H9 (cell line): ENCODE measurements around the gene VOPP1. TPM values are rescaled to one million over a fixed set of nuclear protein-coding genes. Genes with fewer than 3 reads are reported as not detected.

Experiments
- DNase-seq: peaks from one replicate; pipeline ENCODE4 v3.0.0-alpha.2; 2017
- H2AFZ ChIP-seq: one replicate; pipeline ENCODE4 v1.6.1; 2013; ENCODE audit warnings: mild to moderate bottlenecking, low read length, control low read depth, moderate library complexity
- H2AK5ac ChIP-seq: 2 replicates; pipeline ENCODE4 v1.6.1; 2013; ENCODE audit warnings: low read length, control low read depth, mixed read lengths; ENCODE audit not compliant: insufficient read length
- H2BK120ac ChIP-seq: one replicate; pipeline ENCODE4 v1.6.1; 2013; ENCODE audit warnings: low read depth, mild to moderate bottlenecking, low read length, control low read depth, inconsistent platforms; ENCODE audit not compliant: poor library complexity, severe bottlenecking
- H2BK12ac ChIP-seq: 2 replicates; pipeline ENCODE4 v1.6.1; 2013; ENCODE audit warnings: low read length, control low read depth, mixed read lengths, low read depth; ENCODE audit not compliant: insufficient read length
- H2BK15ac ChIP-seq: 2 replicates; pipeline ENCODE4 v1.6.1; 2013; ENCODE audit warnings: low read depth, low read length, control low read depth
- H2BK20ac ChIP-seq: one replicate; pipeline ENCODE4 v1.6.1; 2013; ENCODE audit warnings: low read depth, mild to moderate bottlenecking, low read length, control low read depth, inconsistent platforms; ENCODE audit not compliant: poor library complexity, severe bottlenecking
- H2BK5ac ChIP-seq: 2 replicates; pipeline ENCODE4 v1.6.1; 2013; ENCODE audit warnings: low read length, control low read depth, mixed read lengths; ENCODE audit not compliant: insufficient read length
- H3K14ac ChIP-seq: 2 replicates; pipeline ENCODE4 v1.6.1; 2013; ENCODE audit warnings: low read length, control low read depth; ENCODE audit not compliant: insufficient read depth
- H3K18ac ChIP-seq: 2 replicates; pipeline ENCODE4 v1.6.1; 2013; ENCODE audit warnings: low read depth, mild to moderate bottlenecking, mixed read lengths, low read length, control low read depth; ENCODE audit not compliant: insufficient read length
- H3K23ac ChIP-seq: 2 replicates; pipeline ENCODE4 v1.6.1; 2013; ENCODE audit warnings: low read length, control low read depth, mixed read lengths, low read depth; ENCODE audit not compliant: insufficient read length
- H3K23me2 ChIP-seq: 2 replicates; pipeline ENCODE4 v1.6.1; 2013; ENCODE audit warnings: low read depth, mild to moderate bottlenecking, mixed read lengths, low read length, control low read depth; ENCODE audit not compliant: insufficient read length, poor library complexity, severe bottlenecking
- H3K27ac ChIP-seq: 2 replicates; pipeline ENCODE4 v1.5.1; 2013; ENCODE audit warnings: low read length, control low read depth, mixed read lengths, low read depth; ENCODE audit not compliant: insufficient read length
- H3K27me3 ChIP-seq: 2 replicates; pipeline ENCODE4 v1.6.1; 2013; ENCODE audit warnings: low read length, control low read depth, inconsistent platforms; ENCODE audit not compliant: insufficient read depth
- H3K4ac ChIP-seq: 2 replicates; pipeline ENCODE4 v1.6.1; 2013; ENCODE audit warnings: low read depth, mild to moderate bottlenecking, control low read depth, inconsistent platforms, low read length, moderate library complexity
- H3K4me1 ChIP-seq: 2 replicates; pipeline ENCODE4 v1.6.1; 2013; ENCODE audit warnings: low read length, control low read depth, inconsistent platforms; ENCODE audit not compliant: insufficient read depth
- H3K4me2 ChIP-seq: 2 replicates; pipeline ENCODE4 v1.6.1; 2013; ENCODE audit warnings: low read length, control low read depth, mixed read lengths; ENCODE audit not compliant: insufficient read length, insufficient read depth
- H3K56ac ChIP-seq: 2 replicates; pipeline ENCODE4 v1.6.1; 2013; ENCODE audit warnings: low read depth, mild to moderate bottlenecking, mixed read lengths, low read length, control low read depth; ENCODE audit not compliant: insufficient read length
- H3K79me1 ChIP-seq: 2 replicates; pipeline ENCODE4 v1.6.1; 2013; ENCODE audit warnings: low read depth, mild to moderate bottlenecking, moderate library complexity, low read length, control low read depth, inconsistent platforms; ENCODE audit not compliant: insufficient read depth, poor library complexity, severe bottlenecking
- H3K79me2 ChIP-seq: 2 replicates; pipeline ENCODE4 v1.6.1; 2013; ENCODE audit warnings: low read length, control low read depth, inconsistent platforms; ENCODE audit not compliant: insufficient read depth
- H3K9ac ChIP-seq: 2 replicates; pipeline ENCODE4 v1.6.1; 2013; ENCODE audit warnings: low read length, control low read depth, mixed read lengths; ENCODE audit not compliant: insufficient read length; ENCODE audit errors: extremely low read depth
- H3K9me3 ChIP-seq: one replicate; pipeline ENCODE4 v1.6.1; 2013; ENCODE audit warnings: low read depth, low read length, inconsistent platforms; ENCODE audit not compliant: control insufficient read depth
- H3T11ph ChIP-seq: one replicate; pipeline ENCODE4 v1.6.1; 2013; ENCODE audit warnings: mild to moderate bottlenecking, low read length, control low read depth, inconsistent platforms
- H4K20me1 ChIP-seq: one replicate; pipeline ENCODE4 v1.6.1; 2013; ENCODE audit not compliant: control insufficient read depth, insufficient read length, insufficient read depth
- H4K5ac ChIP-seq: 2 replicates; pipeline ENCODE4 v1.6.1; 2013; ENCODE audit warnings: low read depth, mild to moderate bottlenecking, mixed read lengths, low read length, control low read depth; ENCODE audit not compliant: insufficient read length
- H4K8ac ChIP-seq: replicated peaks from 2 replicates; pipeline ENCODE4 v1.6.1; 2013; ENCODE audit warnings: low read length, control low read depth, mixed read lengths, low read depth; ENCODE audit not compliant: insufficient read length
- H4K91ac ChIP-seq: 2 replicates; pipeline ENCODE4 v1.6.1; 2013; ENCODE audit warnings: low read depth, mild to moderate bottlenecking, moderate library complexity, mixed read lengths, low read length, control low read depth; ENCODE audit not compliant: insufficient read length
- H3K27ac Mint-ChIP-seq, 3 experiments: 2 replicates in 2 of 3; 3 replicates in 1 of 3; pipeline ENCODE4 v1.8.0; 2020 to 2021; ENCODE audit warnings: mixed read lengths in 3 of 3, mild to moderate bottlenecking in 1 of 3, moderate library complexity in 1 of 3
- H3K27me3 Mint-ChIP-seq: 2 replicates; pipeline ENCODE4 v1.8.0; 2021; ENCODE audit warnings: low read depth, mild to moderate bottlenecking, moderate library complexity, mixed read lengths
- H3K36me3 Mint-ChIP-seq, 3 experiments: 2 replicates in 2 of 3; 3 replicates in 1 of 3; pipeline ENCODE4 v1.8.0; 2020 to 2021; ENCODE audit warnings: low read depth in 3 of 3, mixed read lengths in 3 of 3; ENCODE audit not compliant: insufficient read depth in 1 of 3
- H3K4me1 Mint-ChIP-seq, 2 experiments: 2 replicates each; pipeline ENCODE4 v1.8.0; 2020; ENCODE audit warnings: mixed read lengths in 2 of 2
- H3K4me3 Mint-ChIP-seq, 2 experiments: 2 replicates in 1 of 2; 3 replicates in 1 of 2; pipeline ENCODE4 v1.8.0; 2020 to 2021; ENCODE audit warnings: mild to moderate bottlenecking in 2 of 2, mixed read lengths in 2 of 2, moderate library complexity in 1 of 2
- H3K9me3 Mint-ChIP-seq, 2 experiments: 2 replicates in 1 of 2; 3 replicates in 1 of 2; pipeline ENCODE4 v1.8.0; 2020; ENCODE audit warnings: mild to moderate bottlenecking in 2 of 2, mixed read lengths in 2 of 2, moderate library complexity in 1 of 2
- CTCF ChIP-seq: fragments of 200-600 bp; sonication (generic); conservative IDR thresholded peaks from 3 replicates; pipeline ENCODE4 v1.8.0; 2021; ENCODE audit warnings: antibody characterized with exemption, mild to moderate bottlenecking
- WGBS: extraction: QIAGEN DNeasy Blood & Tissue Kit; methylation state at CpG from one replicate; pipeline ENCODE4 v1.1.7; 2013; ENCODE audit warnings: missing lambda C conversion rate, low lambda C conversion rate, mixed read lengths; ENCODE audit not compliant: insufficient read length; ENCODE audit errors: extremely low coverage; 5-methylcytosine and 5-hydroxymethylcytosine counted together
- total RNA-seq: library from RNA; stranded (reverse); gene quantifications from 2 replicates; pipeline ENCODE4 v1.2.1, GENCODE V29; 2021

VOPP1 gene
- total RNA-seq, 1 experiment from 2014 or later = 55.7 TPM

DNA sequence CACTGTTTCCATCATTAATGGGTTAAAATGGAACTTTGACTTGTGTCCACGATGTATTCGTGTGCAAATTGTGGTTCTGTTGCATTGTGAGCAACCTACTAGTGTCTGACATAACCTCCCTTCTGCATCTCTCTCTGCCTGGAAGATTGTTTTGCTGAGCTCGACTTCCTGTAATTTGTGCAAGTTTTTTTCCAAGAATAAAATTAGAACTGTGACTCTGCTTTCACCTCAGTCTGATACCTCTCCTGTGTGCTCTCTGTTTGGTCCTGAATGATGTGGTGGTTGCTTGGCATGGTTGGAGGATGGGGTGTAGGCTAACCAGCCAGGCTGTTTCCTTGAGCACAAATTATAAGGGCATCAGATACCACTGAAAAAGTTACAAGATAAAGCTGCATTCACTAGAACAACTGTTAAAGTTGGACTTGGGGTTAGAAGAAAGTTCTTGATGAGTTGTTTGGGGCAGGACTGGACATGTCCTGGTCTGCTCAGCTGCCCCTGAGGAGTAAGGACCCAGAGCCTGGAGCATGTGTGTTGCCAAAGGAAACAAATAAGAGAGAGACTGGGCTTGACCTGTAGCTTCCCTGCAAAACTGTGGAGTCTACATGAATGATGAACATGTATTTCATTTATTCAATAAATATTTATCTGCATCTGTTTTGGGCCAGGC, 1.9 kb upstream of the VOPP1 start:
- no peak overlapping the region for H3T11ph ChIP-seq
- peaks cover 7% of the 10 kb centered on the region; the same call in 1 of the 2 replicates for H3K4me1 ChIP-seq
- DNase-seq = no peak
- H3K79me2 ChIP-seq = peaks cover 2% of the 10 kb centered on the region; the same call in 1 of the 2 replicates
- no peak overlapping the region for H3K4ac ChIP-seq
- Mint-ChIP-seq H3K4me3 (peak overlapping the region in 1 of 2 experiments; percentile 16; a peak in 2 of 5 replicates), H3K9me3 (no peaks in the 10 kb centered on the region), H3K4me1 (peaks cover 34 to 35% of the 10 kb centered on the region in 2 experiments), H3K27ac (no peak overlapping the region), H3K36me3 (no peaks in the 10 kb centered on the region; a peak in 1 of 7 replicates), H3K27me3 (peaks cover 22% of the 10 kb centered on the region)
- H4K5ac ChIP-seq = no peak overlapping the region
- no peaks in the 10 kb centered on the region; the same call in 1 of the 2 replicates for H3K27me3 ChIP-seq
- H3K9me3 ChIP-seq = no peaks in the 10 kb centered on the region
- no peak overlapping the region for H4K8ac ChIP-seq
- H2AFZ ChIP-seq = no peak overlapping the region
- TF ChIP-seq CTCF = no peak
- H3K27ac ChIP-seq = no peak overlapping the region
- no peak overlapping the region for H2BK12ac ChIP-seq
- no peak overlapping the region for H3K23ac ChIP-seq
- no peak overlapping the region for H2BK5ac ChIP-seq
- H2BK15ac ChIP-seq = no peak overlapping the region
- H3K4me2 ChIP-seq = no peak overlapping the region
- peaks cover 5% of the 10 kb centered on the region for H3K23me2 ChIP-seq
- H4K91ac ChIP-seq = no peak overlapping the region
- no peak overlapping the region for H3K18ac ChIP-seq
- H2BK20ac ChIP-seq = no peak overlapping the region
- WGBS = no CpG with 5 or more reads among the region's 3 CpGs
- H4K20me1 ChIP-seq = no peaks in the 10 kb centered on the region
- H2AK5ac ChIP-seq = no peak overlapping the region
- H3K56ac ChIP-seq = no peak overlapping the region
- no peak overlapping the region for H2BK120ac ChIP-seq
- H3K14ac ChIP-seq = no peak overlapping the region
- H3K9ac ChIP-seq = no peak overlapping the region
- peaks cover 2% of the 10 kb centered on the region for H3K79me1 ChIP-seq
